Hematopoietic multipotent progenitor cell treated with erythropoietin and hydrocortisone succinate and interleukin-3 and kit ligand, for 15 days (in vitro differentiated cells): ENCODE results near the gene LRP2.
"Not testable (repeated sequence)": the region's sequence is repeated elsewhere in the genome, so short reads cannot be mapped to it uniquely, and the experiment has no call there.

Experiments
- DNase-seq: peaks from one replicate; pipeline ENCODE4 v3.0.0-alpha.2; 2015; ENCODE audit warnings: low spot score

LRP2 gene

DNA sequence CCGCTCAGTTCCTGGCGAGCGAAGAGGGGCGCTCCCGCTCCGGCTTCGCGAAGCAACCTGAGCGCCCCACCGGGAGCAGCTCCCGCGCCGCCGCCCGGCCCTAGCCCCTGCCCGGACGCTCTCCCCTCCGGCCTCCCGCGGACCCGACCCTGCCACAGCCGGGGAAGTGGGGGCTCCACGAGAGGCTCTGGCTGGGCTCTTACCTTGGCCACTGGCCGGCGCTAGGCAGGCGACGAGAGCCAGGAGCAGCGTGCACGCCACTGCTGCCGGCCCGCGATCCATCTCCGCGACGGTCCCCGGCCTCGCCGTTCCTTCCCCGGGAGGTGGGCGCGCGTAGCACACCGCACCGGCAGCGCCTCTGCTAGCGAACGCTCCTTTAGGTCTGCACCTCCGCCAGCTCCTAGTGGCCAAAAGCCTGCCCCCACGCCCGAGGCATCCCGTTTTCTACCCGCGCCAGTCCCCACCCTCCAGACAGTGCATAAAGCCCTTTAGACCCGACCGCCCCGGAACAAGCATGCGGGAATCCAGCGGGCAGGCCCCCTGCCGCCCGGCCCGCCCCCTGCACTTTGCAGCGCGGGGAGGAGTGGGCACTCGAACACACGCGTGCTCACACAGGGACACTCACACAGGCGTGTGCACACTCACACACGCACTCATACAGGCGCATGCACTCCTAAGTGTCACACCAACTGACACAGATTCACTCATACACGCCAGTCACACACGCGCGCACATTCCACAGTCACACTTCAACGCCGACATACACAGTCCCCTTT, at the start of gene LRP2:
LRP2 (minus strand) TSS at position 417 of the 776 bp plus-strand sequence; CDS start at position 282, 135 bp downstream.
- no peak for DNase-seq

GRCh38 chr2:169406891-169407290, 44.6 kb upstream of the LRP2 start:
- no peak for DNase-seq

- not testable (repeated sequence) for DNase-seq
Observed at GRCh38 chr2:169399491-169399890, 37.2 kb upstream of the LRP2 start.

- no peak for DNase-seq
Observed at GRCh38 chr2:169397697-169398096, 35.4 kb upstream of the LRP2 start.

DNA sequence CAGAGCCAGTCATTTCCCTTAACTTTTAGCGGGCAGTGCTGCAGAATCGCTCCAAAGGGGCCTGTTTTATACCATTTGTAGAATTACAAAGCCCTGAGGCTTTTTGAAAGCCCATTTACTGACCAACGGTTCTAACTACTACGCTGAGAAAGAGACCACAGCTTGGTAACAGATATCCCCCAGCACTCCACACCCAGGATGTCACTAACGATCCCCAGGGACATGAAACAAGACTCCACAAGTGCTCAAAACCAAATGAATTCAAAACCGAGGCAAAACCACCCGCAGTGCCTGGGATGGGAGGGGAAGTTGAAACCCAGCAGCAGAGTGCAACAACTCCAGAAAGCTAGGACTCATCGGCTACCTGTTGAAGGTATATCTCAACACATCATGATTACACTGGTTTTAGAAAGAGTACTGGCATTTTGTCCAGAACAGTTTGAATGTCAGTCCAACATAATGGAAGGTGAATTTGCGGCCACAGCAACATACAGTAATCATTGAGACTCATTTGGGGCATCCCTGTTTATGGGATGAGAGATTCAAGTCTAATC, 33.6 kb upstream of the LRP2 start:
- DNase-seq: no peak

DNA sequence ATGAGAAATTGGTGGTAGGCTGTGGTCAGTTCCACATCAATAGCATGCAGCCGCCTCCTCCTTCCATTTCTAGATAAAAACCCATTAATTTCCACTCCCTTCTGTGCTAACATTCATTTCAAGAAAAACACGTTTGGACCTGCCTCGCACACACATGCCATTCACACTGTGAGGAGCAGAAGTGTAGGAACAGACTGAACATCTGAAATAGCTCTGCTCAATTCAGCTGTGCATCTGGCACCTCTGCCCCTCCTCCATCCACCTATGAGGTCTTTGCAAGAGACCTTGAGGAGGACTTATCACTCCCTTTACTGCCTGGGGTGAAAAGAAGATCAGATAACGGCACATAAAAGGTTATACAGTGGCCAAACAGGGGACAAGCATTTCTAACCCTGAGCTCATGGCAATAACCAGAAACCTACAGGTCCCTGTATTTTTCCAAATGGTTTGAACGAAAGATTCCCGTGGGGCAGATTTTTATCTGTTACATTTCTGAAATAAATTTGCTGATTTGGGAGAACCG, 30.8 kb upstream of the LRP2 start:
- no peak for DNase-seq

GRCh38 chr2:169391236-169391635, 28.9 kb upstream of the LRP2 start:
- DNase-seq: no peak

GRCh38 chr2:169388161-169388560, 25.8 kb upstream of the LRP2 start:
- DNase-seq: no peak

DNA sequence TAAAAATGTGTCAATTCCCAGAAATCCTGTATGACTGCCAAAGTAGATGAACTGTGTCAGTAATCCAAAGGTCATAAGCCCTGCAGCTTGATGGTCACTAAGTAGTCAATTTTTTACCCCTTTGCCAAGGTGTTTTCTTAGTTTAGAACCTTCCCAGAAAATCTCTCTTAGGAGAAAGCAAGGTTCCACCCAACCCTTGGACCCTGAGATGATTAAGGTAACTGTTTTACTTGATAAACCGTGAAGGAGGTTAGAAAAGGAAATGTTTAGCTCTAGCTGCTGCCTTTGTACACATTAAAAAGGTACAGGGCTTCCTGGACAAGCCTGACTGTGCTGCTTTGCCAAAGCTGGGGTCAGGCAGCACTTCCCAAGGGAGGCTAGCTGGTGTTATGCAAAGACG, 24.4 kb upstream of the LRP2 start:
- no peak for DNase-seq

DNA sequence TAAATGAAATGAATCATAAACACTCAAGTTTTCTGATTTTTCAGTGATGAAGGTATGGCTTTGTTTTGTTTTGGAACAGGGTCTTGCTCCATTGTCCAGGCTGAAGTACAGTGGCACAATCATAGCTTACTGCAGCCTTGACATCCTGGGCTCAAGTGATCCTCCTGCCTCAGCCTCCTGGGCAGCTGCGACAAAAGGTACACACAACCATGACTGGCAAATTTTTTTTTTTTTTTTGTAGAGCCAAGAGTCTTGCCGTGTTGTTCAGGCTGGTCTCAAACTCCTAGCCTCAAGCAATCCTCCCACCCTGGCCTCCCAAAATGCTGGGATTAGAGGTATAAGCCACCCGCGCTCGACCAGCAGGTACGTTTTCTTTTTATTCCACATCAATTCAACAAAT, 22.5 kb upstream of the LRP2 start:
- DNase-seq: no peak

DNA sequence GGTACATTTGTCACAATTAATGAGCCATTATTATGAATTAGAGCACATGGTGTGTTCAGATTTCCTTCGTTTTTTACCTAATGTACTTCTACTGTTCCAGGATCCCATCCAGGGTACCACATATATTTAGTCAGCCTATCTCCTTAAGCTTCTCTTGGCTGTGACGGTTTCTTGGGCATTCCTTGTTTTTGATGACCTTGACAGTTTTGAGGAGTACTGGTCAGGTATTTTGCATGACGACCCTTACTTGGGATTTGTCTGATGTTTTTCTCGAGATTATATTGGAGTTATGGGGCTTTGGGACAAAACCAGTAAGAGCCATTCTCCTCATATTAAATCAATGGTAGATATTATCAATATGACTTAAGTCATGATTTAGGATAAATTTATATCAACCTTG, 10.2 kb upstream of the LRP2 start:
- DNase-seq: no peak

GRCh38 chr2:169366066-169366465, 3.7 kb upstream of the LRP2 start:
- no peak for DNase-seq

GRCh38 chr2:169365029-169365480, 2.7 kb upstream of the LRP2 start:
- no peak for DNase-seq

DNA sequence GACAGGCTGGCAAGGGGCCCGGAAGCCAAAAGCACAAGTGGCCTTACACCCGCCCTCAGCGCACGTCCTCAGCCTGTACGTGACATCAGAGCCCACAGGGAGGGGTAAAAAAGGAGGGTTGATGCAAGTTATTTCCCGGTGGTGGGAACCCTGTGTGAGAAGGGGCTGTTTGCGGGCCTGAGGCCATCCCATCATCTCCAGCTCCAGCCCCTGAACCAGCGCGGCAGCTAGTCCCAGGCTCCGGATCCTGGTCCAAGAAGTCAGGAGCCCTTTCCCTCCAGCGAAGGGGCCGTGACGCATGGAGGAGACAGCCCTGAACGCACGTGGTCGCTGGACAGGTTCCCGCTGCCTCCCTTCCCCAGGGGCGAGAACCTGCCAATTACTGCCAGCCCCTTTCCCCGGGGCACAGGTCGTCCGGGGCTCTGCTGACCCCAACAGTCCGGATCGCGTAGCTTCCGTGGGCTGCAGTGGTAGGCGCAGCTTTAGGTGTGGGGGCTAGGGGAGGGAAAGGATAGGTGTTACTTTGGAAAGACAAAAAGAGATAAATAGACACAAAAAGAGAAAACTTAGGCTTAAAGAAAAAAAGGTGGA, 1.3 kb upstream of the LRP2 start:
- no peak for DNase-seq

- DNase-seq: no peak
Observed at GRCh38 chr2:169362894-169363559, 693 bp upstream of the LRP2 start.

- no peak for DNase-seq
Observed at GRCh38 chr2:169361706-169362117, 622 bp downstream of the LRP2 start.

DNA sequence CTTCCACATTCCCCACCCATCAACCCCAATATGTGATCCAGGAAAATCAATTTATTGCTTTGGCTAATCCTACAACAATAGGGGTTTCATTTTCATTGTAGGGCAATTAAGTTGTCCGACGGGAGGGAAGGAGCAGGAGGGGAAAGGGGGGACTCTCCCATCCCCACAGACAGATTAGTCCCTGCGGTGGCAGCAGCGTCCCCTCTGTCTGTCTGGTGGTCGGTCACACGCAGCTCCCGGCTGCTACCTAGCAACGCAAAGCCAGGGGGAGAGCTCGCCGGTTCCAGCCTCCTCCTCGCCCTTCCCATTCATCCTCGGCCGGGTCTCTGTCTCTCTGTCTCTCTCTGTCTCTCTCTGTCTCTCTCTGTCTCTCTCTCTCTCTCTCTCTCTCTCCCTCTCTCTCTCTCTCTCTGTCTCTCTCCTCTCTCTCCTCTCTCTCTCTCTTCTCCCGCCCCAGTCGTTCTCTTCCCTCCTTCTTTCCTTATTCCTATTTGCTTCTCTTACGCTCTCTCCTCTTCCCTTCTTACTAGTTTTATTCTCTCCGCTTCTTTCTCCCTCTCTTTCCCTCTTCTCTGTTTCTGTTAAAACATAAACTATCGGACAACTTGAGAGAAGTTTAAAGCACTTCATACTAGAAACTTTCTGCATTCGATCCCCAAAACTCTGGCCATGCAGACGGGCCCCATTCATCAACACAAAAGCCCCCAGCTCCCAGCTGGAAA, 1.2 kb downstream of the LRP2 start:
- no peak for DNase-seq

DNA sequence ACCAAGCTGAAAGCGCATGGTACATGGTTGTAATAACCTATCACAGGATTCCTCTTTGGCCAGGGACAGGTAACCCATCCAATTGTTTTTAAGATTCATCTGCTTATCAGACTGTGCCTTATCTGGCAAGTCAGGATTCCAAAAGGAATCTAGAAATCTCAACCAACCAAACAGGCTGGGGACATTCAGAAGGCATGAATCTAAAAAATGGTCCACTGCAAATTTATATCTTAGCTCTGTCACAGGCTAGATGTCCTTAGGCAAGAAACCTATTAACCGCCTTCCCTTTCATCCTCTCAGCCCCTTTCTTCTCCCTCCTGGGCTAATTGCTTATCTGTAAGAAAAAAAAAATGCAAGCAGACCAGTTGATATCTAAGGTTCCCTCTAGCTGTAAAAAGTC, 4.3 kb downstream of the LRP2 start:
- DNase-seq: no peak

GRCh38 chr2:169354244-169354643, 8.1 kb downstream of the LRP2 start:
- DNase-seq: no peak

- no peak for DNase-seq
Observed at GRCh38 chr2:169351725-169352124, 10.6 kb downstream of the LRP2 start.

DNA sequence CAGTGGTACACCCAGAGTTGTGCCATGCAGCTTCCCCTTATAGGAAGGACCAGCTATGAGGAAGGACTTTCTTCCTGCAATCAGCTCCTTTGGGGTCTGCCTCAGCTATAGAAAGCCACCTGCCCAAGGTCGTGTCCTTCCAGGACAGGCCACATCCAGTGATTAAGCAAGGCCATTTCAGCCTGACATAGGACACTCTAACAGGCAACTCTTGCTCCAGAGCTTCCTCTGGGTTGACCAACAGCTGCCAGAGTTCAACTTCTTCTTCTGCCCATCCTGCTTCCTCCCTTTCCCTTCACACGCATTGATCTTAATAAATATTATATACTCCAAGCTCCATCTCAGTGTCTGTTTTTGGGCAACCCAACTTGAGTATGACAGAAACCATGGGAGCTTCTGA, 12.8 kb downstream of the LRP2 start:
- DNase-seq: no peak
